Measurements from ENCODE around the gene TRIM65. TPM values are rescaled to one million over a fixed set of nuclear protein-coding genes. Genes with fewer than 3 reads are reported as not detected.

Gene TRIM65
- total and polyA plus RNA-seq, 2 of the 13 experiments (the other 11 are each of a cell fraction or from before 2014, with no cell fraction given) = 10.3 to 22.4 TPM

DNA sequence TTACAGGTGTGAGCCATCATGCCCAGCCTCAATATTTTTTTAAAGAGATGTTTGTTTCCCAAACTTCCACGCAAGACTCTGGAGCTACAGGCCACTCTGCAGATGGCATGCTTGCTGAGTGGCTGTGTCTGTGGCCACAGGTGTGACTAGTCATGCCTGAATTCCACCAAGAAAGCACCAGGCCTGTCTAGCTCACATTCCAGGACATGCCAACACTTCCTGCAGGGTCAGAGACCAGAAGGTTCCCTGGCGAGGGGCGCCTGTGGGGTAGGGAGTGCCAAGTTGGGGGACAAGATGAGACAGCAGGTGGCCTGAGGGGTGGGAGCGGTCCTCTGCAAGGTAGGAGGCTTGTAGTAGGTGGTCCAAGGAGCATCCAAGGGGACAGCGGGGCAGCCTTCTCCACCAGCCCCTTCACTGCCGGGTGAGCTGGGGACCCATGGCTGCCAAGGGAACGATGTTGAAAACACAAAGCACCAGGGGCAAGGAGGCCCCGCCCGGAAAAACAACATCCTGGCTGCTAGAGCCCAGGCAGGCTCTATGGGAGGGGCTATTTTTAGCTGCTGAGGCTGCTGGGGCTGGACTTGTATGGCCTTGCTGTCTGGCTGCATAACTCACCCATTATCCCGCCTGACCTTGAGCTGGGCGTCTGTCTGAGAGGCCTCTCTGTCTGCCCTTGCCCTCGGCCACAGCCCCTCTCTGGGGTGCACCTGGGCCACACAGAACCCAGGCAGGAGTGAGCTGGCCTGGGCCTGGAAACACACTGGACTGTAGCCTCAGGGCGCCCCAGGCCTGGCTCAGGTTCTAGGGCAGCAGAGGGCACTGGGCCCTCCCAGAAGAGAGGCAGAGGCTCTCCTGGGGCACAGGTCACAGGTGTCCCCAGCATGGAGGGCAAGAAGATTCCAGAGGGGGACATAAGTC, 24.1 kb downstream of the TRIM65 start (continued):
- TF ChIP-seq, protein P1, sequence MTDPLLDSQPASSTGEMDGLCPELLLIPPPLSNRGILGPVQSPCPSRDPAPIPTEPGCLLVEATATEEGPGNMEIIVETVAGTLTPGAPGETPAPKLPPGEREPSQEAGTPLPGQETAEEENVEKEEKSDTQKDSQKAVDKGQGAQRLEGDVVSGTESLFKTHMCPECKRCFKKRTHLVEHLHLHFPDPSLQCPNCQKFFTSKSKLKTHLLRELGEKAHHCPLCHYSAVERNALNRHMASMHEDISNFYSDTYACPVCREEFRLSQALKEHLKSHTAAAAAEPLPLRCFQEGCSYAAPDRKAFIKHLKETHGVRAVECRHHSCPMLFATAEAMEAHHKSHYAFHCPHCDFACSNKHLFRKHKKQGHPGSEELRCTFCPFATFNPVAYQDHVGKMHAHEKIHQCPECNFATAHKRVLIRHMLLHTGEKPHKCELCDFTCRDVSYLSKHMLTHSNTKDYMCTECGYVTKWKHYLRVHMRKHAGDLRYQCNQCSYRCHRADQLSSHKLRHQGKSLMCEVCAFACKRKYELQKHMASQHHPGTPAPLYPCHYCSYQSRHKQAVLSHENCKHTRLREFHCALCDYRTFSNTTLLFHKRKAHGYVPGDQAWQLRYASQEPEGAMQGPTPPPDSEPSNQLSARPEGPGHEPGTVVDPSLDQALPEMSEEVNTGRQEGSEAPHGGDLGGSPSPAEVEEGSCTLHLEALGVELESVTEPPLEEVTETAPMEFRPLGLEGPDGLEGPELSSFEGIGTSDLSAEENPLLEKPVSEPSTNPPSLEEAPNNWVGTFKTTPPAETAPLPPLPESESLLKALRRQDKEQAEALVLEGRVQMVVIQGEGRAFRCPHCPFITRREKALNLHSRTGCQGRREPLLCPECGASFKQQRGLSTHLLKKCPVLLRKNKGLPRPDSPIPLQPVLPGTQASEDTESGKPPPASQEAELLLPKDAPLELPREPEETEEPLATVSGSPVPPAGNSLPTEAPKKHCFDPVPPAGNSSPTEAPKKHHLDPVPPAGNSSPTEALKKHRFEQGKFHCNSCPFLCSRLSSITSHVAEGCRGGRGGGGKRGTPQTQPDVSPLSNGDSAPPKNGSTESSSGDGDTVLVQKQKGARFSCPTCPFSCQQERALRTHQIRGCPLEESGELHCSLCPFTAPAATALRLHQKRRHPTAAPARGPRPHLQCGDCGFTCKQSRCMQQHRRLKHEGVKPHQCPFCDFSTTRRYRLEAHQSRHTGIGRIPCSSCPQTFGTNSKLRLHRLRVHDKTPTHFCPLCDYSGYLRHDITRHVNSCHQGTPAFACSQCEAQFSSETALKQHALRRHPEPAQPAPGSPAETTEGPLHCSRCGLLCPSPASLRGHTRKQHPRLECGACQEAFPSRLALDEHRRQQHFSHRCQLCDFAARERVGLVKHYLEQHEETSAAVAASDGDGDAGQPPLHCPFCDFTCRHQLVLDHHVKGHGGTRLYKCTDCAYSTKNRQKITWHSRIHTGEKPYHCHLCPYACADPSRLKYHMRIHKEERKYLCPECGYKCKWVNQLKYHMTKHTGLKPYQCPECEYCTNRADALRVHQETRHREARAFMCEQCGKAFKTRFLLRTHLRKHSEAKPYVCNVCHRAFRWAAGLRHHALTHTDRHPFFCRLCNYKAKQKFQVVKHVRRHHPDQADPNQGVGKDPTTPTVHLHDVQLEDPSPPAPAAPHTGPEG (CRISPR knock-in tag; IDR thresholded peaks at IDR 0.05) = no peak; the same call in 1 of the 2 replicates
- TF ChIP-seq EEA1 (CRISPR knock-in tag; IDR thresholded peaks at IDR 0.05; ENCODE audit: borderline replicate concordance) (no peak), ZSCAN9 (CRISPR knock-in tag; IDR thresholded peaks at IDR 0.05; ENCODE audit: borderline replicate concordance) (peak; percentile 64), SP2 (CRISPR knock-in tag; IDR thresholded peaks at IDR 0.05) (no peak), MBNL3 (CRISPR knock-in tag; conservative IDR thresholded peaks at IDR 0.05) (no peak), NFE2L2 (IDR thresholded peaks at IDR 0.05; ENCODE audit: low read length) (no peak), ATF7 (IDR thresholded peaks at IDR 0.05) (no peak), ATF7 (CRISPR knock-in tag; IDR thresholded peaks at IDR 0.05) (peak; percentile 66), ZNF350 (CRISPR knock-in tag; IDR thresholded peaks at IDR 0.05; ENCODE audit: borderline replicate concordance, low read depth) (peak; percentile 99), ZNF749 (CRISPR knock-in tag; IDR thresholded peaks at IDR 0.05; ENCODE audit: borderline replicate concordance) (peak; percentile 77; the same call in 1 of the 2 replicates), ZNF616 (CRISPR knock-in tag; IDR thresholded peaks at IDR 0.05; ENCODE audit: low read depth) (no peak), ZNF788 (CRISPR knock-in tag; IDR thresholded peaks at IDR 0.05; ENCODE audit: borderline replicate concordance) (peak; percentile 95; the same call in 1 of the 2 replicates), HOXA5 (CRISPR knock-in tag; IDR thresholded peaks at IDR 0.05) (peak; percentile 96; the same call in 1 of the 2 replicates), BCL6 (CRISPR knock-in tag; IDR thresholded peaks at IDR 0.05) (peak; percentile 94), RNF2 (conservative IDR thresholded peaks at IDR 0.05; ENCODE audit: low read depth) (no peak)
- TF ChIP-seq, protein P2, sequence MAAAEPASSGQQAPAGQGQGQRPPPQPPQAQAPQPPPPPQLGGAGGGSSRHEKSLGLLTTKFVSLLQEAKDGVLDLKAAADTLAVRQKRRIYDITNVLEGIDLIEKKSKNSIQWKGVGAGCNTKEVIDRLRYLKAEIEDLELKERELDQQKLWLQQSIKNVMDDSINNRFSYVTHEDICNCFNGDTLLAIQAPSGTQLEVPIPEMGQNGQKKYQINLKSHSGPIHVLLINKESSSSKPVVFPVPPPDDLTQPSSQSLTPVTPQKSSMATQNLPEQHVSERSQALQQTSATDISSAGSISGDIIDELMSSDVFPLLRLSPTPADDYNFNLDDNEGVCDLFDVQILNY (CRISPR knock-in tag; conservative IDR thresholded peaks at IDR 0.05) = no peak
- TF ChIP-seq, protein P3, sequence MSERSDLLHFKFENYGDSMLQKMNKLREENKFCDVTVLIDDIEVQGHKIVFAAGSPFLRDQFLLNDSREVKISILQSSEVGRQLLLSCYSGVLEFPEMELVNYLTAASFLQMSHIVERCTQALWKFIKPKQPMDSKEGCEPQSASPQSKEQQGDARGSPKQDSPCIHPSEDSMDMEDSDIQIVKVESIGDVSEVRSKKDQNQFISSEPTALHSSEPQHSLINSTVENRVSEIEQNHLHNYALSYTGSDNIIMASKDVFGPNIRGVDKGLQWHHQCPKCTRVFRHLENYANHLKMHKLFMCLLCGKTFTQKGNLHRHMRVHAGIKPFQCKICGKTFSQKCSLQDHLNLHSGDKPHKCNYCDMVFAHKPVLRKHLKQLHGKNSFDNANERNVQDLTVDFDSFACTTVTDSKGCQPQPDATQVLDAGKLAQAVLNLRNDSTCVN (CRISPR knock-in tag; IDR thresholded peaks at IDR 0.05; ENCODE audit: borderline replicate concordance) = no peak; the same call in none of the 2 replicates
- TF ChIP-seq, protein P4, sequence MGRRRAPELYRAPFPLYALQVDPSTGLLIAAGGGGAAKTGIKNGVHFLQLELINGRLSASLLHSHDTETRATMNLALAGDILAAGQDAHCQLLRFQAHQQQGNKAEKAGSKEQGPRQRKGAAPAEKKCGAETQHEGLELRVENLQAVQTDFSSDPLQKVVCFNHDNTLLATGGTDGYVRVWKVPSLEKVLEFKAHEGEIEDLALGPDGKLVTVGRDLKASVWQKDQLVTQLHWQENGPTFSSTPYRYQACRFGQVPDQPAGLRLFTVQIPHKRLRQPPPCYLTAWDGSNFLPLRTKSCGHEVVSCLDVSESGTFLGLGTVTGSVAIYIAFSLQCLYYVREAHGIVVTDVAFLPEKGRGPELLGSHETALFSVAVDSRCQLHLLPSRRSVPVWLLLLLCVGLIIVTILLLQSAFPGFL (CRISPR knock-in tag; IDR thresholded peaks at IDR 0.05) = peak; percentile 60; the same call in 1 of the 2 replicates

Data from HepG2 (cell line).